Measurements from ENCODE around the gene DPP6.
"Not testable (repeated sequence)": the region's sequence is repeated elsewhere in the genome, so short reads cannot be mapped to it uniquely, and the experiment has no call there.

DNA sequence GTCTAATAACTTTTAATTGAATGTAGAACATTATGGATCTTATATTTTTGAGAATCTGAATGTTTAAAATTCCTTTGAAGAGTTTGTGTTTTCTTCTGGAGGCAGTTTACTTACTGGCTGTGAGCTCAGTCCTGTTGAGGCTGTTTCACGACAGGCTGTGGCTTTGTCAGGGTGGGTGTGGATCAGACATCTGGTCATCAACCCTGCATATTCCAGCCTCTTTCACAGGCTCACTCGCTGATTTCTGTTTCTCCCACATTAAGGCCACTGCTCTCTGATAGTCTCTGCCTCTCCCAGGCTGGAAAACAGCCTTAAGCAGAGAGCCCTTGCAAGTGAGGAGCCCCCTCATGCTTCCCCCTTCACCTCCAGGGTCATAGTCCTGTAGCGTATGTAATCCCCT is 39.4 kb upstream of the DPP6 start:
- TF ChIP-seq, protein P1, sequence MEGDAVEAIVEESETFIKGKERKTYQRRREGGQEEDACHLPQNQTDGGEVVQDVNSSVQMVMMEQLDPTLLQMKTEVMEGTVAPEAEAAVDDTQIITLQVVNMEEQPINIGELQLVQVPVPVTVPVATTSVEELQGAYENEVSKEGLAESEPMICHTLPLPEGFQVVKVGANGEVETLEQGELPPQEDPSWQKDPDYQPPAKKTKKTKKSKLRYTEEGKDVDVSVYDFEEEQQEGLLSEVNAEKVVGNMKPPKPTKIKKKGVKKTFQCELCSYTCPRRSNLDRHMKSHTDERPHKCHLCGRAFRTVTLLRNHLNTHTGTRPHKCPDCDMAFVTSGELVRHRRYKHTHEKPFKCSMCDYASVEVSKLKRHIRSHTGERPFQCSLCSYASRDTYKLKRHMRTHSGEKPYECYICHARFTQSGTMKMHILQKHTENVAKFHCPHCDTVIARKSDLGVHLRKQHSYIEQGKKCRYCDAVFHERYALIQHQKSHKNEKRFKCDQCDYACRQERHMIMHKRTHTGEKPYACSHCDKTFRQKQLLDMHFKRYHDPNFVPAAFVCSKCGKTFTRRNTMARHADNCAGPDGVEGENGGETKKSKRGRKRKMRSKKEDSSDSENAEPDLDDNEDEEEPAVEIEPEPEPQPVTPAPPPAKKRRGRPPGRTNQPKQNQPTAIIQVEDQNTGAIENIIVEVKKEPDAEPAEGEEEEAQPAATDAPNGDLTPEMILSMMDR (IDR thresholded peaks at IDR 0.05): not testable (repeated sequence)
- TF ChIP-seq EP300 (IDR thresholded peaks at IDR 0.05); POLR2A (IDR thresholded peaks at IDR 0.05; ENCODE audit: low read depth); POLR2AphosphoS5 (IDR thresholded peaks at IDR 0.05): not testable (repeated sequence)
